Left kidney (tissue), 2 donors: ENCODE results near the gene CPEB3. TPM values are rescaled to one million over a fixed set of nuclear protein-coding genes. Genes with fewer than 3 reads are reported as not detected.
"Not testable (repeated sequence)": the region's sequence is repeated elsewhere in the genome, so short reads cannot be mapped to it uniquely, and the experiment has no call there.

ENCODE experiments used
- DNase-seq: peaks from one replicate; pipeline ENCODE4 v3.0.0-alpha.2; 2013
- polyA plus RNA-seq: library from polyadenylated mRNA; unstranded; fragments of 120-200 nt; gene quantifications from one replicate; pipeline ENCODE4 v1.2.1, GENCODE V29; 2013; ENCODE audit not compliant: insufficient read length

The CPEB3 gene
- polyA plus RNA-seq, 1 donor = 3.3 TPM

DNA sequence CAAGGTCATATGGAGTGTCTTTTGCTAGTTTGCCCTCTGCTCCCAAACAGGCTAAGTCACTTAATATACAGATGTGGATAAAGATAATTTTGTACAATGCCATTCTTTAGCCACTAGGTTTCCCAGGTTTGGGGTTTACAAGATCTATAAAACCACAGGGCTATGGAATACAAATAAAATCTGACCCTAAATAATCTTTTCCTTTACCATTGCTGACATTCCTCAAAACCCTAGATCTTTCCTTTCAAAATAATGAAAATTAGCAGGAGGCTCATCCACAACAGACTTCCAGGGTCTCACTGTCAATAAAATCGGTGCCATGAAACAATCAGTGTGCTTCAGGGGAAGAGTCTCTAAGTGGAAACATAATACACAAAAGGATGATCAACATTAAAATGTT, 148.4 kb downstream of the CPEB3 start:
- no peak for DNase-seq

DNA sequence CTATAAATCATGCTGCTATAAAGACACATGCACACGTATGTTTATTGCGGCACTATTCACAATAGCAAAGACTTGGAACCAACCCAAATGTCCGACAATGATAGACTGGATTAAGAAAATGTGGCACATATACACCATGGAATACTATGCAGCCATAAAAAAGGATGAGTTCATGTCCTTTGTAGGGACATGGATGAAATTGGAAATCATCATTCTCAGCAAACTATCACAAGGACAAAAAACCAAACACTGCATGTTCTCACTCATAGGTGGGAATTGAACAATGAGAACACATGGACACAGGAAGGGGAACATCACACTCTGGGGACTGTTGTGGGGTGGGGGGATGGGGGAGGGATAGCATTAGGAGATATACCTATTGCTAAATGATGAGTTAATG, 149.7 kb downstream of the CPEB3 start:
- DNase-seq = not testable (repeated sequence)

DNA sequence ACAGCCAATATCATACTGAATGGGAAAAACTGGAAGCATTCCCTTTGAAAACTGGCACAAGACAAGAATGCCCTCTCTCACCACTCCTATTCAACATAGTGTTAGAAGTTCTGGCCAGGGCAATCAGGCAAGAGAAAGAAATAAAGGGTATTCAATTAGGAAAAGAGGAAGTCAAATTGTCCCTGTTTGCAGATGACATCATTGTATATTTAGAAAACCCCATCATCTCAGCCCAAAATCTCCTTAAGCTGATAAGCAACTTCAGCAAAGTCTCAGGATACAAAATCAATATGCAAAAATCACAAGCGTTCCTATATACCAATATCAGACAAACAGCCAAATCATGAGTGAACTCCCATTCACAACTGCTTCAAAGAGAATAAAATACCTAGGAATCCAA, 156.8 kb downstream of the CPEB3 start:
- DNase-seq = not testable (repeated sequence)

DNA sequence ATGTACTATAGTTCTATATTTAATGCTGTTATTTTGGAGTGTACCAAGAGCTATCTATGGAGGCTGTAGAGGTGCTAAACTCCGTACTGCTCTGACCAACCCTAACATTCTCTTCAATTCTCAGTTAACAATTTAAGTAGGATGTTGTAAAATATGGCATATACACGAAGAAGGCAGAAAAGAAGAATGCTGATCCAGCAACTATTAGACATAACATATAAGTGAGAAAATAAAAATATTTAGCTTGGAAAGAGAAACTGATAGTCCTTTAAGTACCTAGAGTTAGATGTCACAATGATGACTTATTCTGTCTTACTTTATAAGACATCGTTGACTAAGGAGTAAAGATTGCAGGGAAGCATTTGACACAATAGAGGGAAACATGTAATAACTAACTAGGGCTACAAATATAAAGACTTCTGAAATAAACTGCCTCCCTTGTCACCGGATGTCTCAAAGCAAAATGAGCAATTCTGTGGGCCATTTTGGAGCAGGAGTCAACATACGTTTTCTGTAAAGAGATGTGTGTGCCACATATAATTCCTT, 159.5 kb downstream of the CPEB3 start:
- no peak for DNase-seq

DNA sequence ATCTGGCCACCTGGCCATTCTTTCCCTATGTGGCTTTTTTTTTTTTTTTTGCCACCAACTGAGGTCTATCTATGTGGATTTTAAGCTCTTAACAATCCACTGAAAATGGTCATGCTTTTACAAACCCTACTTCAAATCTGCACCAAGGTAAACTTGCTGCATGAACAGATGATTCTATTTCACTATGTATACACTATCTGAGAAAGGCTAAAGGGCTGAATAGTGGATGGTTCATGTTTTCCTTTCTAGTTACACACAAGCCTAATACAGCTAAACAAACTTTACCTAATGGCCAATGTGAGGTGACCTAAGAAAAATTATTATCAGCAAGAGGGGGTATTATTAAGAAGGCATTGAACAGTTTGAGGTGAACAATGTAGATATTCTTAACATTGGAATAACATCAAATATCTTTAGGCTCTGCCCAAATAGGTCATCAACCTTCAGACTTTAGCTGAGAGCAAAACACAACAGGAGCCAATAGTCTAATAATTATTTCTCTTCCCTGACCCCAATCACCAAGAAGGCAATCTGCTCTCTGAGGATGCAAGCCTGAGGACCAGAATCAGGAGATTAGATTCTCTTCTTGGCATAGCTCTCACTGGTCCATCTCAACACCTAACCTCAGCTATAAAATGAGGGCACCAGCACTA, 160.1 kb downstream of the CPEB3 start:
- no peak for DNase-seq

DNA sequence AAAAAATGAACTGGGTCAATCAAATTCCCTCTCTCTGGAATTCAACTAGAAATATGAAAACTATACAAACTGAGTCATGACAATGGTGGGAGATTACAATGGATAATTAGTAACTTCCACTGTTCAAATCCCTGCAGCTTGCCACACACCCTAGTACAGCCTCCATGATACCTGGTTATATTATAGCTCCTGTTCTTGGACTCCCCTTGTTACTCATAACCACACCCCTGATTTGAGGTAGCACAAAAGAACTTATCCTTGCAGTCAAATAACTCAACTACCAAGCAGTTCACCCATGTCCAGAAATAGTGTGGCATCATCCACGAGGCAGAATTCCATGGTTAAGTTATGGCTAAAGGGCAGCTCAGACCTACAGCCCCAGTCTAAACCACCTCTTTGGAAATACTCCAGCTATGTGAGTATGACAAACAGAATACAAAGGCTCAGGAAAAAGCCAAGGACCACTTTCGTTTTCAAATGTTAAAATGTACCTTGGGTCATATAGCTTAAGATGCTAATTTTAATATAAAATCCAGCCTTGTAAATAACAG, 164.7 kb downstream of the CPEB3 start:
- no peak for DNase-seq

DNA sequence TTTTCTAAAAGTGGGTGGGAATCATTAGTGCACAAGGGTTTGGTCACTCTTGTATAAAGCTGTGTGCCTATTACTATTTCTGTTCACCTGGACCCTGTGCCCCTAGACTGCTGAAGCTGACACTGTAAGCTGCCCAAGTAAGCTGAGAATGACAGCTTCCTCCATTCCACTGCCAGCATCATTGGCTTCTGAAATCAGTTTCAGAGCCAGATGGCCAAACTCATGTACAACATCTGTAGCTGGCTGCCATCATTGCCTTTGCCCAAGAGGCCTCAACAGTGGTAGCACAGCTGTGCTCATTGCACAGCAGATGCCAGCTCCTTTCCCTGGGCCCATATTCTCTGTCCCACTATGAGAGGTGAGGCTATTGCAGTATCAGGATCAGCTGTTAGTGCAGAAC, 165.7 kb downstream of the CPEB3 start:
- DNase-seq = no peak

DNA sequence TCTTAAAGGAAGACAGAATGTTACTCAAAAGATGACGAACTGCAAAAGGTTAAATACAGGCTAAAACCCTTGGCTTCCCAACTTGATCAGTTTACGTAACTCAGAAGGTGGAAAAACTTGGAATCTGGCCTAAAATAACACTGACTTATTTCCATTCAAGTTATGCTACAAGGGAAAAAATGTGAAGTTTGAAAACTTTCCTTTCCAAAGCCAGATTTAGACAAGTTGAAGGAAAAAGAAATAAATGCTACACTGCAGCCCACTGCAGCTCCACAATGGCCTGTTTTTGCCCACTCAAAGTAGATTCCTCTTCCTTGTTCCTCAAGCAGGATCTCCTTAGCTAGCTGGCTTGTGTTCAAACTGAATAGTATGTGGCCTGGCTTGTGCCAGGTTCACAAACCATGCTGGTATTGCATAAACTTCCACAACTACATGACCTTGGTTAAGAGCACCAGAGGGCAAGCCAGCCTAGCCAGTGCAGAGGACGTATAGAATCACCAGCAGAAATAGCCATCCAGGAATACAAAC, 166.2 kb downstream of the CPEB3 start:
- peak; percentile 46 for DNase-seq

DNA sequence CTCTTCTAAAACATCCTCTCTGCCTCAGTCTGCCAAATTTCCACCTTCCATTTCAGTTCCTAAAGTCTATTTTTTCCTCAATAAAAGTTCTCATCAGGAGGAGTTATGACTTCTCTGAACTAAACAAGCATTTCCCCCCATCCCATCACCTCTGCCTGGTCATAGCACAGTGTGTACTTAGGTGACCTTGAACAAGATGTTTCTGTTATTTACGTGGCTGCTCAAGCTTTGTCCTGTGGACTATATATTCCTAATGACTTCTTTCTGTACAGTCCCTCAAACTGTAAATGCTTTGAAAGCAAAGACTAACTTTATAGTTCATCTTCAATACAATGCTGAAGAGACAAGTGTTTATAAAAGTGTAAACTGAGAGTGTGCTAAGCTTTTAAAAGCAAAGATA, 166.9 kb downstream of the CPEB3 start:
- DNase-seq = no peak

DNA sequence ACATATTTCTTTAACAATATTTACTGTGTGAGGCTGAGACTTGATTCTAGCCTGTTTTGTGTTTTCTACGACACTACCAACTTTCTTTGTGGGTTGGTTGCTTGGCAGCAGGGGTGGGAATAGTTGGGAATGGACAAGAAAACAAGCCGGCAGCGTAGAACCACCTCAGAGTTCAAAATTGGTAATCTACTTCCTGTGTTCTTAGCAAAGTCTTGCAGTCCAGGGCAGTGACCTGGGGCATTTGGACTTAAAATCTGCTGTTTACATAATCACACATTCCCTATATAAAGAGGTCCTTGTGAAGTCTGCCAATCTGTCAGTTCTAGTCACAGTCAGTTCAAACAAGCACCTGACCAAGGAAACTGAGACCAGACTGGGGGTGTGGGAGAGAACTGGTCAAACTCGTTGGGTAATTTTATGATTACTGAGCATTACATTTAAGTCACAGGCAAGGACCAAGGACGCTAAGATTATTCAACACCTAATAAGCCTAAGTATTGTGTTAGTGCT, 167.9 kb downstream of the CPEB3 start:
- DNase-seq = no peak

DNA sequence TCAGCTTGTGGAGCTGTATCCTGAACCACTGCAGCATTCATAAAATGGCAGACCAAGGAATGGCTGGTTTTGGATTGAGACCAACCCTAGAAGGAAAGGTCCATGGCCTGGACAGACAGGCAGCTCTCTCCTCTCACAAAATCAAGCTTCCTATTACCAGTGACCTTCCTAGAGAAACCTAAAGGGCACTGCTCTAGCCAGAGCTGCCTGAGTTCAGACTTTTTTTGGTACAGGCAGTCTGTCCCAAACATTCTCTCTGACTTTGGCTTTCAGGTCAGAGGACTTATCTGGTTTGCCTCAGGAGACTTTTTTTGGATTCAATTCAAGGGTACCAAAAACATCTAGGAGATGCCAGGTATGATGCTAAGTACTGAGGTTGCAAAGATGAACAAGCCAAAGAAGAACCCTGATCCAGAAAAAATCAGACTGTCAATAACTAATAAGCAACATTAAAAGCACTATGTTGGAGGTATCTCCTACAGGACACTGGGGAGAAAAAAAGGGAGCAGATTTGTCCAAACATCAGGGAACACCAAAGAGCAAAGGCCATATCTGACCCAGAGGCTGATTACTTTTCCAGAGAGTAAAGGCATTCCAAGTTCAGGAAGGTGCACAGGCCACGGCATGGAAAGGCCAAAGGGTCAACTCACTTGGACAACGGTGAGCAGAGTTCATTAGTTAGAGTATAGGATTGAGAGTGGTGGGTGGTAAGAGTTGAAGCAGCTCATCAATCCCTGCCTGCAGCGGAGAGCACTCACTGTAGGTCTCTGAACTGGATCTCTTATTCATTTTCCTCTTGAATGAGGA, 169.0 kb downstream of the CPEB3 start:
- no peak for DNase-seq

DNA sequence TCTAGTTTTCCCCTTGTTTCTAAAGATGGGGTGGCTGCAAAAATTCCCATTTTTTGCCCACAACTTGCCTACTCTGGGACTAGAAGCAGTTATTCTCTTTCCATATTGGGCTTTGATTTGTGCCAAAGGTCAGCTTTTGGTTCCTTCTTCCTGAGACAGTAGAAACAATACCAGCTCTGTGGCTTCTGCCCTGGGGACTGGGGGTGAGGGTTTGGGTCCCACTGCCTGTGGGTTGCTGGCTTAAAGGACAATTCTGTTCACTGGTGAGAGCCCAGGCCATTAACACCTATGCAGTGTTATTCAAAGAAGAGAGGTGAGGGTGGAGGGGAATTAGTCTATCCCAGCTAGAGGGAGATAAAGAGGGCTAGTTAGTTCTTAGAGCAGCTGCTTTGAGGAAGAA, 171.5 kb downstream of the CPEB3 start:
- DNase-seq = no peak

DNA sequence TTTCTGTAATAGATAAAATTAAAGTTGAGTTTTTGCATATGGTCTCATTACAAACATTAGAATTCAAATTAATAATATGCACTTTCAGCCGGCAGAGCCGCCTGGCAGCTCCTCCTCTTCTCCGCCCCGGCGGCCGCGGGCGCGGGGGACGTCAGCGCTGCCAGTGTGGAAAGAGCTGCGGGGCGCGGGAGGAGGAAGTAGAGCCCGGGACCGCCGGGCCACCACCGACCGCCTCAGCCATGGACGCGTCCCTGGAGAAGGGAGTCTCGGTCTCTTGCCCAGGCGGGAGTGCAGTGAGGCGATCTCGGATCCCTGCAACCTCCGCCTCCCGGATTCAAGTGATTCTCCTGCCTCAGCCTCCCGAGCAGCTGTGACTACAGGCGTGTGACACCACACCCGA, 176.0 kb downstream of the CPEB3 start:
- DNase-seq = not testable (repeated sequence)

DNA sequence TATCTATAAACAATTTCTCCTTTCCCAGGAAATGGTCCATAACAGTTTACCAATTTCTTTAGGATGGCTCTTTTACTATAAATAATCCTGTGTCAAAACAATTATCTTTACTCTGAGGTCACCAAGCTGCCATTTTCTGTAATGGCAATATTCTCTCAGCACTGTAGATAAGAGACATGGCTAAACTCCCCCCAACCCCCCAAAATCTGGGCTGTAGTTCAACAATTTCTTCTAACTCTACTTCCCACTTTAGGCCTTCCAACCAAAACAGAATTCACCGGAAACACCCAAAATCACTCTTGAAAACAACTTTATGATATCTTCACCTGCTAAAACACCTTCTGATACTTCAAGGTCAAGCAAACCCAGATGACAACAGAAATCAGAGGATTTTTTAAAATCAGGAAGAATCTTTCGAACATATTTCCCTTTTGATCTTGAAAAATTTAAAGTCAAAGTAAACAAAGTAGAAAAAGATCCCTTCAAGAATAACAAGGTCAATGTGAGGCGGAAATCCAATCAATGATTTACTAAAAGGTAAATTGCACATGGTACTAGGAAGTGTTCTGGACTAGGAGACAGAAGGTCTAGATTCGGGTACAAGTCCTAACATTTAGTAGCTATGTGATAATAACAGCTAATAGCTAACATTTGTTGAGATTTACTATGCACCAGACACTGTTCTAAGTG, 176.8 kb downstream of the CPEB3 start:
- no peak for DNase-seq

DNA sequence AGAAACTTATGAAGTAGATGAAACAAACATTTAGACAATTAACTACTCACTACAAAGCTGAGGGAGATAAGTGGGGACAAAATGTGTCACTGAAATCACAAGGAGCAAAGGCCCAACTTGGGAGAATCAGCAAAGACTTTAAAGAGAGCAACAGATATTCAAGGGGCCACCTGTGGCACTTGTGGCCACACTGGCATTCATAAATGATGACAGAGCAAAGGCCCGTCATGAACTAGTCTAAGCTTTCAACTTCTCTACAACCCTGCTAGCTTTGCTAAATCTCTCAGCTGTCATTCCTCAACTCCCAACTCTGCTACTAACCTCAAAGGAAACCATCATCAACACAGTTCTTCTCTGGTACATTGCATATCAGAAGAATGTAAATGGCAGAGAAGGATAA, 178.4 kb downstream of the CPEB3 start:
- DNase-seq = no peak

DNA sequence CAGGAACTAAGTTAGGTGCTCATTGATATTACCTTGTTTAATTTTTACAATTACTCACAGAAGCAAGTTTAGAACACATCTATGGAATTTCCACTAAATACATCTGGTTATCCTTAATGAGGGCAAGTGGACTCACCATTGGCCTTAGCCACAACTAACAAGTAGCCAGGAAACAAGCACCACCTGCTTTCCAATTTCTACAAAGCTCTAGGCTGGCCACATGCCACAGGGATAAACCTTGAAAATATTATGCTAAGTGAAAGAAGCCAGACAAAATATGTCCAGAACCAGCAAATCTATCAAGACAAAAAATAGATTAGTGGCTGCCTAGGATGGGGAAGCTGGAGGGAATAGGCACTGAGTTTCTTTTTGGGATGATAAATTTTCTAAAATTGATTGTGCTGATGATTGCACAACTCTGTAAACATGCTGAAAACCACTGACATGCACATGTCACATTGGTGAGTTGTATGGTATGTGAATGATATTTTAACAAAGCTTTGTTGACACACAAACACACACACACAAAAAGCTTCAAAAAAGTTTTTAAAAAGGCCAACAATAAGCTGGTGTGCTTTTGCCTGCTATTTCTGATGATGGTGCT, 179.4 kb downstream of the CPEB3 start:
- no peak for DNase-seq

DNA sequence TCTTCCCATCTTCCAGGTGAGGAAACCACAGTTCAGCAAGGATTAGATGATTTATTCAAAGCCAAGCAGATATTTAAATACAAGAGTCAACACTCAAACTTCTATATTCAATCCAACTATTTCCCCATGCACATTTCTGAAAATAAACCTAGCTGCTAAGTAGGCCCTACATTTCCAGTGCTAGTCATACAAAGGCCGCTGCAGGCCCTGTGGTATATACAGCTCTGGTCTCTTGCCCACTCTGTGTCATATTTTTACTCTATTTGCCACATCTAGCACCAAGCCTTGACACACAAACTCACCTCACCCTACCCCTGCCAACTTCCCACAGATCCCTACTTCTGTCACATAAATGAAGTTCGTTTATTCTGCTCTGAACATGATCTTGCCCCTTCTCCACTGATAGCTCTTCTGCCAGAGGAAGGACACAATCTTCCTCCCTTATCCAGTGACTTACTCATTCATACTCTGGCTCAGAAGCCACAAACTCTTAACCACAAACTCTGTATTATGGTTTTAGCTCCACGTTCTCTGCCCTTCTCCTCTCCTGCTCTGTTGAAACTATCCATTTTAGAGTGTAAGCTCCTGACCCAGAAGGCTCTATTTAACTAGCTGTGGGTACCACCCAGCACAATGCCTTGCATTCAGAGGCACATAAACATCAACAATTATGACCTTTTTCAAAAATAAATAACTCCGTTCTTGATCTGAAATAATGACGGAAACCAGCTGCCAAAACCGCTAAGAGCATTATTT, 180.7 kb downstream of the CPEB3 start:
- DNase-seq = no peak

DNA sequence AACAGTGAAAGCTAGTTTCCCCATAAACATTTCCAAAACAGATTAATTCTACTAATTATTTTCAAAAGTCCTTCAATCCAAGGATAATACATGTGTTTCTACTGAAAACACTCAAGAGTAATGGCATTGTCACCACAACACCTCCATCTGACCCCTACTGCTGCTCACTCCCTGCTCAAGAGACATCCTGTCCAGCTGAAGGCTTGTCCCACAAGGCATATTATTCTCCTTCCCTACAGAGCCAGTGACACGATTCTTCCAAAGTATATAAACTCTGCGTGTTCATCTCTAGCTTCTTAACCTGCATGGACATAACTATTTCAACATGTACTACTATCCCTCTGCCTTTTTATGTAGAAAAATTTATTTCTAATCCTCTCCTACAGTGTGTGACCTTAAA, 182.1 kb downstream of the CPEB3 start:
- DNase-seq = no peak

DNA sequence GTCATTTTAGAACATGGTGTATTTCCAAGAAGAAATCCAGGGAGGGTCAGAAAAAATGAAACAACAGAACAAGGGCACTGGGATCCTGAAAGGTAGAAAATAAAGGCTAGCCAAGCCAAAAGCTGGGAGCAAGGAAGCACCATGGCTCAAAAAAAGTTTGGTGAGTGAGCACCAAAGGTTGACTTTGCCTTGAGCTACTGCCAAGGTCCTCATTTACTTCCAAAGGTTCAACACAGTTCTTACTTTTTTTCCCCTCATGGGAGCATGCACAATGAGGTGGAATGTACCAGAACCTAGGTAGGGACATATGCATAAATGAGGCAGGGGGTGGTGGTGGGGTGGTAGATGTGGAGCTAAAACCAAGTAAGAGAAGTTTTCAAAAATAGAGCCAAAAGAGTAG, 182.8 kb downstream of the CPEB3 start:
- DNase-seq = no peak

DNA sequence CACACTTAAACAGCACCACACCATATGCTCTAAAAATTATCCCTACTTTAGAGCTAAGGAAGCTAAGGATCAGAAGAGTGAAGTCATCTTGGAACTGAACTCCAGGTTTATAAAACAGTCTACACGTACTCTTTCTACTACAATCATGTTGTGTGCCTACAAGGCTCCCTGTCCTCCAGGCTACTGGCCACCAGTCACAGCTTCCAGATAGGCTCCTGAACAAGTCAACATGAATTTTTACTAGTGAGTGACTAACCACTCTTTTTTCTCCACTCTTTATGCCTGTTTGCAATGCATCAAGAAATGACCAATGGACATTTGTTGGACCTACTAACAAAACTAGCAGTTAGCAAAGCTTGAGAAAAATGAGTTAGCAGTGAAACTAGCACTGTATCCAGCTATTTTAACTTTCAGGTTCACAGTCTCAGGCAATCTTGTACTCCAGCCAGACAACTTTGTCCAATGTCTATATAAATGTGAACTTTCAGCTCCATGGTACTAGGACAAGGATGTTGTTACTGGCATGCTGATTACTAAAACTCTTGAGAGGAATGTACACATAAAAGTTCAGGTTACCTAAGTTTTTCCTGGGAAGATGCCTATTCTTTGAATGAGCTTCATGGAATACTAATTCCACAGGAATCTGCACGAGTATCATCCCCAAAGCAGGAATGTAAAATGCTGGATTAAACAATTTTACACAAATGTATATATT, 187.3 kb downstream of the CPEB3 start:
- DNase-seq = no peak
